ENCODE measurements around the gene PSG11. TPM values are rescaled to one million over a fixed set of nuclear protein-coding genes. Genes with fewer than 3 reads are reported as not detected.
"Not testable (repeated sequence)": the region's sequence is repeated elsewhere in the genome, so short reads cannot be mapped to it uniquely, and the experiment has no call there.

The PSG11 gene
- total and polyA plus RNA-seq, 4 donors: not detected

DNA sequence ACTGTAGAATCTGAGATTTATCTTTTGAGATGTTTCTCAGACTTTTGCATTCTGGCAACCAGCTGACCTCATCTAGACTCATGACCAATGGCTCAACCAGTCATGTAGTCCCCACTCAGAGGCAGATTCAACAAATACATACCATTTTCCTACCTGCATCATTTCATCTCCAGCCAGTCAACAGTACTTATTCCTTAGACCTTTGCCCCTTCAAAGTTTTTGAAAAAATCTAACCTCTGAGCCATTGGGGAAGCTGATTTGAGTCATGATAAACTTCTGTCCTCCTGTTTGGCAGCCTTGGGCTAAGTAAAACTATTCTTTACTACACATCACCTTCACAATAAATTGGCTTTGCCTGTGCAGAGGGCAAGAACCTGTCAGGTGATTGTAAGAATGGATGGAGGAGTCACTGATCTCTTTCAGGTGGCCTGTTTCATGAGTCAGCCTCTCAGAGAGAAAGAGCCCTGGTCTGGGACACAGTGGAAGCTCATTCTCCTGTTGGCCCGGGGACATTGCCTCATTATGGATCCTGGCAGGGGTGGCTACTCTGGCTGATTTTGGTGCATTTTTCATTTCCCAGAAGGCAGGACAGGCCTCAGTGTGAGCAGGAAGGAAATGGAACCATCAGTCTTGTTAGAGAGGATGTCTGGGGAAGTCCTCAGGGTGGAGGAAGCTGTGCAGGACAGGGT, 17.4 kb upstream of the PSG11 start:
- H3K9me3 ChIP-seq (ENCODE audit: control insufficient read depth in 4 of 4, insufficient read depth in 3 of 4, low read length in 3 of 4); H3K4me3 ChIP-seq; H3K4me1 ChIP-seq (ENCODE audit: control insufficient read depth in 5 of 5, insufficient read depth in 5 of 5, low read length in 5 of 5); ATAC-seq (ENCODE audit: insufficient read depth, low FRiP score); DNase-seq; H3K27ac ChIP-seq (ENCODE audit: low read depth in 1 of 2, low read length in 1 of 2); H3K9ac ChIP-seq (ENCODE audit: insufficient read depth in 1 of 2, low read length in 2 of 2); H3K36me3 ChIP-seq (ENCODE audit: control insufficient read depth in 4 of 4, insufficient read depth in 4 of 4, low read length in 4 of 4); H3K27me3 ChIP-seq (ENCODE audit: control insufficient read depth in 3 of 3, insufficient read depth in 3 of 3, low read length in 2 of 3): not testable (repeated sequence)
- 76 to 78% methylated on average over 1 of the region's 1 CpG for WGBS, 2 donors

GRCh38 chr19:43031645-43032044, 5.4 kb upstream of the PSG11 start:
- not testable (repeated sequence) for H3K9me3 ChIP-seq (ENCODE audit: control insufficient read depth in 4 of 4, insufficient read depth in 3 of 4, low read length in 3 of 4); H3K9ac ChIP-seq (ENCODE audit: insufficient read depth in 1 of 2, low read length in 2 of 2); H3K27me3 ChIP-seq (ENCODE audit: control insufficient read depth in 3 of 3, insufficient read depth in 3 of 3, low read length in 2 of 3); H3K4me3 ChIP-seq; H3K27ac ChIP-seq (ENCODE audit: low read depth in 1 of 2, low read length in 1 of 2); H3K4me1 ChIP-seq (ENCODE audit: control insufficient read depth in 5 of 5, insufficient read depth in 5 of 5, low read length in 5 of 5); DNase-seq; H3K36me3 ChIP-seq (ENCODE audit: control insufficient read depth in 4 of 4, insufficient read depth in 4 of 4, low read length in 4 of 4); ATAC-seq (ENCODE audit: insufficient read depth, low FRiP score)
- WGBS, 2 donors: 36 to 42% methylated on average over 2 of the region's 2 CpGs

GRCh38 chr19:43028866-43029265, 2.6 kb upstream of the PSG11 start:
- ATAC-seq (ENCODE audit: insufficient read depth, low FRiP score) (no peak), DNase-seq (no peak)
- H3K36me3 ChIP-seq (ENCODE audit: control insufficient read depth in 4 of 4, insufficient read depth in 4 of 4, low read length in 4 of 4): no peaks in the 10 kb centered on the region
- peaks cover 0 to 2% (median 0%) of the 10 kb centered on the region in 4 donors for H3K9me3 ChIP-seq (ENCODE audit: control insufficient read depth in 4 of 4, insufficient read depth in 3 of 4, low read length in 3 of 4)
- H3K27me3 ChIP-seq (ENCODE audit: control insufficient read depth in 3 of 3, insufficient read depth in 3 of 3, low read length in 2 of 3): no peaks in the 10 kb centered on the region
- H3K4me1 ChIP-seq (ENCODE audit: control insufficient read depth in 5 of 5, insufficient read depth in 5 of 5, low read length in 5 of 5): no peaks in the 10 kb centered on the region
- H3K9ac ChIP-seq (ENCODE audit: insufficient read depth in 1 of 2, low read length in 2 of 2): no peak overlapping the region
- no peak overlapping the region for H3K27ac ChIP-seq (ENCODE audit: low read depth in 1 of 2, low read length in 1 of 2)
- WGBS, 2 donors: 76 to 81% methylated on average over 4 of the region's 4 CpGs
- TF ChIP-seq, protein P1, sequence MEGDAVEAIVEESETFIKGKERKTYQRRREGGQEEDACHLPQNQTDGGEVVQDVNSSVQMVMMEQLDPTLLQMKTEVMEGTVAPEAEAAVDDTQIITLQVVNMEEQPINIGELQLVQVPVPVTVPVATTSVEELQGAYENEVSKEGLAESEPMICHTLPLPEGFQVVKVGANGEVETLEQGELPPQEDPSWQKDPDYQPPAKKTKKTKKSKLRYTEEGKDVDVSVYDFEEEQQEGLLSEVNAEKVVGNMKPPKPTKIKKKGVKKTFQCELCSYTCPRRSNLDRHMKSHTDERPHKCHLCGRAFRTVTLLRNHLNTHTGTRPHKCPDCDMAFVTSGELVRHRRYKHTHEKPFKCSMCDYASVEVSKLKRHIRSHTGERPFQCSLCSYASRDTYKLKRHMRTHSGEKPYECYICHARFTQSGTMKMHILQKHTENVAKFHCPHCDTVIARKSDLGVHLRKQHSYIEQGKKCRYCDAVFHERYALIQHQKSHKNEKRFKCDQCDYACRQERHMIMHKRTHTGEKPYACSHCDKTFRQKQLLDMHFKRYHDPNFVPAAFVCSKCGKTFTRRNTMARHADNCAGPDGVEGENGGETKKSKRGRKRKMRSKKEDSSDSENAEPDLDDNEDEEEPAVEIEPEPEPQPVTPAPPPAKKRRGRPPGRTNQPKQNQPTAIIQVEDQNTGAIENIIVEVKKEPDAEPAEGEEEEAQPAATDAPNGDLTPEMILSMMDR (IDR thresholded peaks at IDR 0.05; ENCODE audit: control extremely low read depth, extremely low read depth): no peak
- no peak overlapping the region for H3K4me3 ChIP-seq

DNA sequence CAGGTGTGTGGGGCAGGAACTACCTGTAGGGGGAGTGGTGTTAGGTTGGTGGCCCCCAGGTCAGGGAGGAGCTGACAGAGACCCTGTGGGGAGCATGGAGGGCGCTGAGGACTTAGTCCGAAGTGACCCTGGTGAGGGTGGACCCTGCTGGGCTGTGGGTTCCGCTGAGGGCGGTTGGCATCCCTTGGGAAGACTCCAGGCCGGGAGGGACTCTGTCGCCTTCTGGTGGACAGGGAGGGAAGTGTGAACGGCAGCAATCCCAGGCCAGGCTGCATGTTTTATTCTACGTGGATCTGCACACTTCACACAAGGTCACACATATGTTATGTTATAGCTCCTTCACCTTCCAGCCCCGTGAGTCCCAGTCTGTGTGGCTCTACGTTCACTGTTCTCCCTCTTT, 1.7 kb upstream of the PSG11 start:
- ATAC-seq (ENCODE audit: insufficient read depth, low FRiP score); H3K9ac ChIP-seq (ENCODE audit: insufficient read depth in 1 of 2, low read length in 2 of 2); H3K4me1 ChIP-seq (ENCODE audit: control insufficient read depth in 5 of 5, insufficient read depth in 5 of 5, low read length in 5 of 5); DNase-seq; H3K9me3 ChIP-seq (ENCODE audit: control insufficient read depth in 4 of 4, insufficient read depth in 3 of 4, low read length in 3 of 4); H3K4me3 ChIP-seq; H3K36me3 ChIP-seq (ENCODE audit: control insufficient read depth in 4 of 4, insufficient read depth in 4 of 4, low read length in 4 of 4); H3K27ac ChIP-seq (ENCODE audit: low read depth in 1 of 2, low read length in 1 of 2); H3K27me3 ChIP-seq (ENCODE audit: control insufficient read depth in 3 of 3, insufficient read depth in 3 of 3, low read length in 2 of 3): not testable (repeated sequence)
- 47 to 57% methylated on average over 10 of the region's 10 CpGs for WGBS, 2 donors

GRCh38 chr19:43027061-43027460, 792 bp upstream of the PSG11 start:
- H3K4me3 ChIP-seq; H3K27me3 ChIP-seq (ENCODE audit: control insufficient read depth in 3 of 3, insufficient read depth in 3 of 3, low read length in 2 of 3); H3K27ac ChIP-seq (ENCODE audit: low read depth in 1 of 2, low read length in 1 of 2); ATAC-seq (ENCODE audit: insufficient read depth, low FRiP score); H3K36me3 ChIP-seq (ENCODE audit: control insufficient read depth in 4 of 4, insufficient read depth in 4 of 4, low read length in 4 of 4); DNase-seq; H3K9me3 ChIP-seq (ENCODE audit: control insufficient read depth in 4 of 4, insufficient read depth in 3 of 4, low read length in 3 of 4); H3K4me1 ChIP-seq (ENCODE audit: control insufficient read depth in 5 of 5, insufficient read depth in 5 of 5, low read length in 5 of 5); H3K9ac ChIP-seq (ENCODE audit: insufficient read depth in 1 of 2, low read length in 2 of 2): not testable (repeated sequence)
- 78% methylated on average over 8 of the region's 8 CpGs for WGBS, 2 donors

- not testable (repeated sequence) for H3K36me3 ChIP-seq (ENCODE audit: control insufficient read depth in 4 of 4, insufficient read depth in 4 of 4, low read length in 4 of 4); H3K27ac ChIP-seq (ENCODE audit: low read depth in 1 of 2, low read length in 1 of 2); H3K9me3 ChIP-seq (ENCODE audit: control insufficient read depth in 4 of 4, insufficient read depth in 3 of 4, low read length in 3 of 4); H3K27me3 ChIP-seq (ENCODE audit: control insufficient read depth in 3 of 3, insufficient read depth in 3 of 3, low read length in 2 of 3); ATAC-seq (ENCODE audit: insufficient read depth, low FRiP score); H3K4me1 ChIP-seq (ENCODE audit: control insufficient read depth in 5 of 5, insufficient read depth in 5 of 5, low read length in 5 of 5); H3K9ac ChIP-seq (ENCODE audit: insufficient read depth in 1 of 2, low read length in 2 of 2); H3K4me3 ChIP-seq; DNase-seq
- 63 to 65% methylated on average over 4 of the region's 4 CpGs for WGBS, 2 donors
Measured at GRCh38 chr19:43022098-43022497, 4.2 kb downstream of the PSG11 start.

GRCh38 chr19:43021629-43022028, 4.6 kb downstream of the PSG11 start:
- ATAC-seq (ENCODE audit: insufficient read depth, low FRiP score); H3K36me3 ChIP-seq (ENCODE audit: control insufficient read depth in 4 of 4, insufficient read depth in 4 of 4, low read length in 4 of 4); H3K27ac ChIP-seq (ENCODE audit: low read depth in 1 of 2, low read length in 1 of 2); H3K9me3 ChIP-seq (ENCODE audit: control insufficient read depth in 4 of 4, insufficient read depth in 3 of 4, low read length in 3 of 4); DNase-seq; H3K9ac ChIP-seq (ENCODE audit: insufficient read depth in 1 of 2, low read length in 2 of 2); H3K4me3 ChIP-seq; H3K27me3 ChIP-seq (ENCODE audit: control insufficient read depth in 3 of 3, insufficient read depth in 3 of 3, low read length in 2 of 3); H3K4me1 ChIP-seq (ENCODE audit: control insufficient read depth in 5 of 5, insufficient read depth in 5 of 5, low read length in 5 of 5): not testable (repeated sequence)
- 80 to 89% methylated on average over 4 of the region's 4 CpGs for WGBS, 2 donors

DNA sequence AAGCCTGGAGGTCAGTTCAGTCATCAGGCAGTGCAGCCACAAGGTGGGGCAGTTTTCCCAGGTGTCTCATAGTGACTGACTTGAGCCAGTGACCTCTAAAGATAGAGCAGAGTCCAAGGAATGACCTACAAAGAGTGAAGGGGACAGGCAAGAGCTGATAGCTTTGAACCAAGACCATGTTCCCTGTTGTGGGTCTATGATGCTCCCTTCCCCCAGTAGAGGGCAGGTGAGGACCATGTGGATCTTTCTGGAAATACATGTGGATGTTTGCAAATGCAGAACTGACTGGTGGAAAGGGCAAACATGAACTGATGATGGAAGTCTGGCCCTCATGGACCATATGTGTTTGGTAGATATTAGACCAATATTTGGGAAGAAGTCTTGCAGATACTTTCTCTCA, 6.7 kb downstream of the PSG11 start:
- H3K4me3 ChIP-seq; ATAC-seq (ENCODE audit: insufficient read depth, low FRiP score); H3K36me3 ChIP-seq (ENCODE audit: control insufficient read depth in 4 of 4, insufficient read depth in 4 of 4, low read length in 4 of 4); H3K4me1 ChIP-seq (ENCODE audit: control insufficient read depth in 5 of 5, insufficient read depth in 5 of 5, low read length in 5 of 5); H3K9ac ChIP-seq (ENCODE audit: insufficient read depth in 1 of 2, low read length in 2 of 2); H3K27me3 ChIP-seq (ENCODE audit: control insufficient read depth in 3 of 3, insufficient read depth in 3 of 3, low read length in 2 of 3); H3K27ac ChIP-seq (ENCODE audit: low read depth in 1 of 2, low read length in 1 of 2); H3K9me3 ChIP-seq (ENCODE audit: control insufficient read depth in 4 of 4, insufficient read depth in 3 of 4, low read length in 3 of 4): not testable (repeated sequence)
- DNase-seq: peak in 1 of 3 donors; percentile 1

All from lung (tissue), 12 donors.